Measurements from ENCODE around the gene ICE2.

ICE2 gene

GRCh38 chr15:60518511-60518910, 39.6 kb upstream of the ICE2 start:
- no peak for DNase-seq (ENCODE audit: low read depth)

GRCh38 chr15:60514261-60514881, 35.4 kb upstream of the ICE2 start:
- Histone ChIP-seq H3K36me3 (ENCODE audit: control insufficient read depth, insufficient read depth, low read length, severe bottlenecking) (peaks cover 9% of the 10 kb centered on the region), H3K4me3 (ENCODE audit: low read length) (no peak overlapping the region), H3K27me3 (replicated peaks; ENCODE audit: control insufficient read depth, insufficient read depth, low read length) (no peaks in the 10 kb centered on the region), H3K4me1 (ENCODE audit: control insufficient read depth, insufficient read depth, low read length) (peaks cover under 1% of the 10 kb centered on the region), H3K9me3 (ENCODE audit: control insufficient read depth, low read length) (no peaks in the 10 kb centered on the region), H3K9ac (ENCODE audit: low read length) (no peak overlapping the region)
- no peak for DNase-seq (ENCODE audit: low read depth)

More at GRCh38 chr15:60518511-60518910, 39.6 kb upstream of the ICE2 start:
- Histone ChIP-seq H3K27me3 (replicated peaks; ENCODE audit: control insufficient read depth, insufficient read depth, low read length) (no peaks in the 10 kb centered on the region), H3K9me3 (ENCODE audit: control insufficient read depth, low read length) (no peaks in the 10 kb centered on the region), H3K4me3 (ENCODE audit: low read length) (no peak overlapping the region), H3K36me3 (ENCODE audit: control insufficient read depth, insufficient read depth, low read length, severe bottlenecking) (peaks cover 2% of the 10 kb centered on the region), H3K4me1 (ENCODE audit: control insufficient read depth, insufficient read depth, low read length) (peaks cover 14% of the 10 kb centered on the region), H3K9ac (ENCODE audit: low read length) (no peak overlapping the region)

GRCh38 chr15:60513676-60514075, 34.7 kb upstream of the ICE2 start:
- H3K9ac ChIP-seq (ENCODE audit: low read length), result no peak overlapping the region
- H3K9me3 ChIP-seq (ENCODE audit: control insufficient read depth, low read length), result no peaks in the 10 kb centered on the region
- H3K27me3 ChIP-seq (replicated peaks; ENCODE audit: control insufficient read depth, insufficient read depth, low read length), result no peaks in the 10 kb centered on the region
- H3K4me1 ChIP-seq (ENCODE audit: control insufficient read depth, insufficient read depth, low read length), result no peaks in the 10 kb centered on the region
- peaks cover 9% of the 10 kb centered on the region for H3K36me3 ChIP-seq (ENCODE audit: control insufficient read depth, insufficient read depth, low read length, severe bottlenecking)
- no peak for DNase-seq (ENCODE audit: low read depth)
- no peak overlapping the region for H3K4me3 ChIP-seq (ENCODE audit: low read length)

GRCh38 chr15:60512937-60513336, 34.0 kb upstream of the ICE2 start:
- Histone ChIP-seq H3K9ac (ENCODE audit: low read length) (no peak overlapping the region), H3K27me3 (replicated peaks; ENCODE audit: control insufficient read depth, insufficient read depth, low read length) (no peaks in the 10 kb centered on the region), H3K4me1 (ENCODE audit: control insufficient read depth, insufficient read depth, low read length) (peaks cover 3% of the 10 kb centered on the region), H3K4me3 (ENCODE audit: low read length) (no peak overlapping the region), H3K9me3 (ENCODE audit: control insufficient read depth, low read length) (no peaks in the 10 kb centered on the region), H3K36me3 (ENCODE audit: control insufficient read depth, insufficient read depth, low read length, severe bottlenecking) (peaks cover 9% of the 10 kb centered on the region)
- no peak for DNase-seq (ENCODE audit: low read depth)

GRCh38 chr15:60511351-60512031, 32.5 kb upstream of the ICE2 start:
- H3K9me3 ChIP-seq (ENCODE audit: control insufficient read depth, low read length), result no peaks in the 10 kb centered on the region
- H3K9ac ChIP-seq (ENCODE audit: low read length), result no peak overlapping the region
- no peak overlapping the region for H3K4me3 ChIP-seq (ENCODE audit: low read length)
- no peaks in the 10 kb centered on the region for H3K27me3 ChIP-seq (replicated peaks; ENCODE audit: control insufficient read depth, insufficient read depth, low read length)
- peaks cover 9% of the 10 kb centered on the region for H3K36me3 ChIP-seq (ENCODE audit: control insufficient read depth, insufficient read depth, low read length, severe bottlenecking)
- peaks cover 5% of the 10 kb centered on the region for H3K4me1 ChIP-seq (ENCODE audit: control insufficient read depth, insufficient read depth, low read length)
- DNase-seq (ENCODE audit: low read depth), result no peak

GRCh38 chr15:60510006-60510405, 31.1 kb upstream of the ICE2 start:
- H3K9ac ChIP-seq (ENCODE audit: low read length), result no peak overlapping the region
- peaks cover 5% of the 10 kb centered on the region for H3K4me1 ChIP-seq (ENCODE audit: control insufficient read depth, insufficient read depth, low read length)
- no peak overlapping the region for H3K4me3 ChIP-seq (ENCODE audit: low read length)
- peaks cover 14% of the 10 kb centered on the region for H3K36me3 ChIP-seq (ENCODE audit: control insufficient read depth, insufficient read depth, low read length, severe bottlenecking)
- DNase-seq (ENCODE audit: low read depth), result no peak
- H3K27me3 ChIP-seq (replicated peaks; ENCODE audit: control insufficient read depth, insufficient read depth, low read length), result no peaks in the 10 kb centered on the region
- no peaks in the 10 kb centered on the region for H3K9me3 ChIP-seq (ENCODE audit: control insufficient read depth, low read length)

GRCh38 chr15:60509470-60509869, 30.5 kb upstream of the ICE2 start:
- DNase-seq (ENCODE audit: low read depth), result no peak
- H3K9me3 ChIP-seq (ENCODE audit: control insufficient read depth, low read length), result no peaks in the 10 kb centered on the region
- H3K9ac ChIP-seq (ENCODE audit: low read length), result no peak overlapping the region
- no peaks in the 10 kb centered on the region for H3K27me3 ChIP-seq (replicated peaks; ENCODE audit: control insufficient read depth, insufficient read depth, low read length)
- H3K4me1 ChIP-seq (ENCODE audit: control insufficient read depth, insufficient read depth, low read length), result peaks cover 5% of the 10 kb centered on the region
- peaks cover 19% of the 10 kb centered on the region for H3K36me3 ChIP-seq (ENCODE audit: control insufficient read depth, insufficient read depth, low read length, severe bottlenecking)
- H3K4me3 ChIP-seq (ENCODE audit: low read length), result no peak overlapping the region

- peaks cover 5% of the 10 kb centered on the region for H3K4me1 ChIP-seq (ENCODE audit: control insufficient read depth, insufficient read depth, low read length)
- peak overlapping the region; percentile 51 for H3K9ac ChIP-seq (ENCODE audit: low read length)
- H3K9me3 ChIP-seq (ENCODE audit: control insufficient read depth, low read length), result no peaks in the 10 kb centered on the region
- H3K36me3 ChIP-seq (ENCODE audit: control insufficient read depth, insufficient read depth, low read length, severe bottlenecking), result peaks cover 17% of the 10 kb centered on the region
- DNase-seq (ENCODE audit: low read depth), result no peak
- no peak overlapping the region for H3K4me3 ChIP-seq (ENCODE audit: low read length)
- no peaks in the 10 kb centered on the region for H3K27me3 ChIP-seq (replicated peaks; ENCODE audit: control insufficient read depth, insufficient read depth, low read length)
Measured at GRCh38 chr15:60508442-60508841, 29.5 kb upstream of the ICE2 start.

- H3K4me1 ChIP-seq (ENCODE audit: control insufficient read depth, insufficient read depth, low read length), result peaks cover 5% of the 10 kb centered on the region
- H3K4me3 ChIP-seq (ENCODE audit: low read length), result no peak overlapping the region
- H3K36me3 ChIP-seq (ENCODE audit: control insufficient read depth, insufficient read depth, low read length, severe bottlenecking), result peaks cover 20% of the 10 kb centered on the region
- H3K9ac ChIP-seq (ENCODE audit: low read length), result peak overlapping the region; percentile 51
- peak; percentile 75 for DNase-seq (ENCODE audit: low read depth)
- no peaks in the 10 kb centered on the region for H3K9me3 ChIP-seq (ENCODE audit: control insufficient read depth, low read length)
- H3K27me3 ChIP-seq (replicated peaks; ENCODE audit: control insufficient read depth, insufficient read depth, low read length), result no peaks in the 10 kb centered on the region
Measured at GRCh38 chr15:60507596-60508424, 28.9 kb upstream of the ICE2 start.

- H3K9ac ChIP-seq (ENCODE audit: low read length), result no peak overlapping the region
- H3K4me1 ChIP-seq (ENCODE audit: control insufficient read depth, insufficient read depth, low read length), result no peaks in the 10 kb centered on the region
- no peaks in the 10 kb centered on the region for H3K27me3 ChIP-seq (replicated peaks; ENCODE audit: control insufficient read depth, insufficient read depth, low read length)
- peaks cover 32% of the 10 kb centered on the region for H3K36me3 ChIP-seq (ENCODE audit: control insufficient read depth, insufficient read depth, low read length, severe bottlenecking)
- H3K4me3 ChIP-seq (ENCODE audit: low read length), result no peak overlapping the region
- no peaks in the 10 kb centered on the region for H3K9me3 ChIP-seq (ENCODE audit: control insufficient read depth, low read length)
- no peak for DNase-seq (ENCODE audit: low read depth)
Measured at GRCh38 chr15:60496853-60497252, 17.9 kb upstream of the ICE2 start.

- no peaks in the 10 kb centered on the region for H3K9me3 ChIP-seq (ENCODE audit: control insufficient read depth, low read length)
- H3K27me3 ChIP-seq (replicated peaks; ENCODE audit: control insufficient read depth, insufficient read depth, low read length), result no peaks in the 10 kb centered on the region
- H3K4me3 ChIP-seq (ENCODE audit: low read length), result no peak overlapping the region
- H3K36me3 ChIP-seq (ENCODE audit: control insufficient read depth, insufficient read depth, low read length, severe bottlenecking), result peaks cover 15% of the 10 kb centered on the region
- no peak for DNase-seq (ENCODE audit: low read depth)
- no peak overlapping the region for H3K9ac ChIP-seq (ENCODE audit: low read length)
- H3K4me1 ChIP-seq (ENCODE audit: control insufficient read depth, insufficient read depth, low read length), result no peaks in the 10 kb centered on the region
Measured at GRCh38 chr15:60494108-60494507, 15.2 kb upstream of the ICE2 start.
